Measurements from ENCODE around the gene SIGLEC9. TPM values are rescaled to one million over a fixed set of nuclear protein-coding genes. Genes with fewer than 3 reads are reported as not detected.

The SIGLEC9 gene
- total RNA-seq, 4 donors from 2014 or later = 0.62 to 9.2 (median 4.0) TPM

GRCh38 chr19:51107406-51108065, 17.2 kb upstream of the SIGLEC9 start:
- H3K4me3 ChIP-seq = peak overlapping the region; percentile 72 to 74
- no peaks in the 10 kb centered on the region for H3K27me3 ChIP-seq
- TF ChIP-seq POLR2A (IDR thresholded peaks at IDR 0.05) = no peak
- no peak for TF ChIP-seq CTCF (IDR thresholded peaks at IDR 0.05)
- no peak for TF ChIP-seq POLR2AphosphoS5 (IDR thresholded peaks at IDR 0.05)
- H3K9me3 ChIP-seq = no peaks in the 10 kb centered on the region
- H3K27ac ChIP-seq = peak overlapping the region in 3 of 4 donors; percentile 69 to 78 (median 73)
- peaks cover 0 to 33% of the 10 kb centered on the region in 2 donors for H3K36me3 ChIP-seq
- WGBS, 2 donors (ENCODE audit: low coverage in 1 of 2) = 18 to 38% methylated on average over 2 to 18 of the region's 18 CpGs
- peaks cover 0 to 37% (median 10%) of the 10 kb centered on the region in 3 donors for H3K4me1 ChIP-seq
- ATAC-seq = no peak

GRCh38 chr19:51108066-51108804, 16.5 kb upstream of the SIGLEC9 start, which contains the start of gene CTU1:
TSS of gene CTU1 (minus strand) at chr19:51108409. CDS start at chr19:51104569, 3,840 bp downstream.
- ATAC-seq = peak; percentile 100
- TF ChIP-seq EP300 (IDR thresholded peaks at IDR 0.05) (no peak), POLR2AphosphoS5 (IDR thresholded peaks at IDR 0.05) (peak; percentile 57), POLR2A (IDR thresholded peaks at IDR 0.05) (peak in 1 of 2 donors; percentile 31), CTCF (IDR thresholded peaks at IDR 0.05) (peak in 2 of 4 experiments; percentile 43 to 50)
- H3K27ac ChIP-seq = peak within 1 kb of the TSS in 3 of 4 donors; percentile 69 to 79 (median 78)
- H3K4me1 ChIP-seq = peaks cover 0 to 37% (median 10%) of the 10 kb centered on the region in 3 donors
- 1% methylated on average over 14 to 32 of the region's 43 CpGs for WGBS, 2 donors (ENCODE audit: low coverage in 1 of 2)
- peaks cover 0 to 26% of the 10 kb centered on the region in 2 donors for H3K36me3 ChIP-seq
- H3K27me3 ChIP-seq = peaks cover 4% of the 10 kb centered on the region
- no peaks in the 10 kb centered on the region for H3K9me3 ChIP-seq
- peak within 1 kb of the TSS; percentile 72 to 74 for H3K4me3 ChIP-seq

- peak; percentile 63 for ATAC-seq
- Histone ChIP-seq H3K27me3 (peaks cover 8% of the 10 kb centered on the region), H3K36me3 (peaks cover 0 to 21% of the 10 kb centered on the region in 2 donors), H3K4me3 (peak overlapping the region; percentile 22 to 74), H3K9me3 (no peaks in the 10 kb centered on the region), H3K4me1 (peaks cover 0 to 34% (median 10%) of the 10 kb centered on the region in 3 donors), H3K27ac (peak overlapping the region in 3 of 4 donors; percentile 69 to 79 (median 78))
- WGBS, 2 donors (ENCODE audit: low coverage in 1 of 2) = 0 to 1% methylated on average over 1 to 13 of the region's 15 CpGs
- no peak for TF ChIP-seq POLR2AphosphoS5 (IDR thresholded peaks at IDR 0.05)
- TF ChIP-seq EP300 (IDR thresholded peaks at IDR 0.05) = no peak
- TF ChIP-seq POLR2A (IDR thresholded peaks at IDR 0.05) = no peak
- TF ChIP-seq CTCF (IDR thresholded peaks at IDR 0.05) = no peak
Measured at GRCh38 chr19:51108805-51109146, 15.9 kb upstream of the SIGLEC9 start.

GRCh38 chr19:51110666-51110971, 14.1 kb upstream of the SIGLEC9 start:
- TF ChIP-seq CTCF (IDR thresholded peaks at IDR 0.05) (no peak), EP300 (IDR thresholded peaks at IDR 0.05) (no peak), POLR2AphosphoS5 (IDR thresholded peaks at IDR 0.05) (no peak), POLR2A (IDR thresholded peaks at IDR 0.05) (no peak)
- no peaks in the 10 kb centered on the region for H3K9me3 ChIP-seq
- no peak for ATAC-seq
- peaks cover 0 to 4% of the 10 kb centered on the region in 2 donors for H3K36me3 ChIP-seq
- H3K27me3 ChIP-seq = peaks cover 20% of the 10 kb centered on the region
- no peak overlapping the region for H3K4me3 ChIP-seq
- no peak overlapping the region for H3K27ac ChIP-seq
- WGBS, 2 donors (ENCODE audit: low coverage in 1 of 2) = 53 to 83% methylated on average over 1 of the region's 1 CpG
- peaks cover 0 to 24% (median 10%) of the 10 kb centered on the region in 3 donors for H3K4me1 ChIP-seq

Measured in gastroesophageal sphincter (tissue), 4 donors.